HEK293 (cell line): ENCODE measurements around the gene DCAF10.
"Not testable (repeated sequence)": the region's sequence is repeated elsewhere in the genome, so short reads cannot be mapped to it uniquely, and the experiment has no call there.

Experiments used
- CTCF ChIA-PET: fragments of 350-600 bp; formaldehyde crosslinking; extraction: SDS; loops from one replicate; lab custom pipeline; 2021; ENCODE audit warnings: antibody characterized with exemption; lab: Yijun Ruan, JAX
- POLR2A ChIA-PET: fragments of 300-600 bp; formaldehyde crosslinking; extraction: SDS; loops from one replicate; lab custom pipeline; 2020; ENCODE audit warnings: antibody characterized with exemption, inconsistent platforms; lab: Yijun Ruan, JAX
- H3K27ac ChIP-seq: fragments of 200-500 bp; sonication (Bioruptor generic); 2 replicates; pipeline ENCODE4 v1.5.1; 2014; ENCODE audit warnings: low read depth, low read length, control low read depth, inconsistent platforms; ENCODE audit errors: extremely low read depth
- H3K36me3 ChIP-seq, 2 experiments: fragments of 200-500 bp in 1 of 2; sonication (Bioruptor generic) in 1 of 2; 1 replicate in 1 of 2; 2 replicates in 1 of 2; pipeline ENCODE4 v1.5.1; 2014 to 2017; ENCODE audit warnings: inconsistent platforms in 2 of 2, low read length in 2 of 2; ENCODE audit not compliant: control insufficient read depth in 2 of 2, insufficient read depth in 1 of 2
- H3K4me1 ChIP-seq: fragments of 200-500 bp; sonication (Bioruptor generic); 2 replicates; pipeline ENCODE4 v1.5.1; 2014; ENCODE audit warnings: mild to moderate bottlenecking, low read length, inconsistent platforms; ENCODE audit not compliant: control insufficient read depth, insufficient read depth
- H3K4me3 ChIP-seq: 2 replicates; pipeline ENCODE4 v1.5.1; 2011; ENCODE audit warnings: low read depth, mild to moderate bottlenecking, control low read depth, low read length, moderate library complexity
- H3K9me3 ChIP-seq: fragments of 200-500 bp; sonication (Bioruptor generic); 2 replicates; pipeline ENCODE4 v1.5.1; 2014; ENCODE audit warnings: low read depth, low read length, inconsistent platforms; ENCODE audit not compliant: control insufficient read depth, insufficient read depth
- BCL11A ChIP-seq: fragments of 450-650 bp; formaldehyde crosslinking; IDR thresholded peaks from 2 replicates; pipeline ENCODE4 v1.5.1; 2016; ENCODE audit warnings: low read depth, missing biosample characterization, missing genetic modification characterization
- OSR2 ChIP-seq: fragments of 450-650 bp; formaldehyde crosslinking; IDR thresholded peaks from 2 replicates; pipeline ENCODE4 v1.5.1; 2016; ENCODE audit warnings: missing biosample characterization, missing genetic modification characterization
- SALL2 ChIP-seq: fragments of 450-650 bp; formaldehyde crosslinking; IDR thresholded peaks from 2 replicates; pipeline ENCODE4 v1.5.0; 2017; ENCODE audit warnings: missing biosample characterization, mild to moderate bottlenecking, missing genetic modification characterization, borderline replicate concordance
- SETDB1 ChIP-seq: IDR thresholded peaks from one replicate; pipeline ENCODE4 v1.6.1; 2017; ENCODE audit warnings: mild to moderate bottlenecking, low read length, moderate library complexity, mixed read lengths; ENCODE audit not compliant: insufficient read length
- ZEB2 ChIP-seq: fragments of 450-650 bp; formaldehyde crosslinking; IDR thresholded peaks from 2 replicates; pipeline ENCODE4 v1.5.1; 2016; ENCODE audit warnings: missing biosample characterization, missing genetic modification characterization
- ZNF112 ChIP-seq: fragments of 450-650 bp; formaldehyde crosslinking; IDR thresholded peaks from 2 replicates; pipeline ENCODE4 v1.5.0; 2017; ENCODE audit warnings: missing biosample characterization, missing genetic modification characterization
- ZNF138 ChIP-seq: fragments of 450-650 bp; formaldehyde crosslinking; IDR thresholded peaks from 2 replicates; pipeline ENCODE4 v1.5.1; 2016; ENCODE audit warnings: missing biosample characterization, missing genetic modification characterization, borderline replicate concordance
- ZNF146 ChIP-seq: fragments of 450-650 bp; formaldehyde crosslinking; IDR thresholded peaks from 2 replicates; pipeline ENCODE4 v1.5.1; 2016; ENCODE audit warnings: missing biosample characterization, missing genetic modification characterization
- ZNF324 ChIP-seq: fragments of 450-650 bp; formaldehyde crosslinking; IDR thresholded peaks from 2 replicates; pipeline ENCODE4 v1.5.1; 2016; ENCODE audit warnings: missing biosample characterization, missing genetic modification characterization
- ZNF558 ChIP-seq: fragments of 450-650 bp; formaldehyde crosslinking; IDR thresholded peaks from 2 replicates; pipeline ENCODE4 v1.5.1; 2016; ENCODE audit warnings: missing biosample characterization, missing genetic modification characterization
- ZNF623 ChIP-seq: fragments of 450-650 bp; formaldehyde crosslinking; IDR thresholded peaks from 2 replicates; pipeline ENCODE4 v1.5.1; 2016; ENCODE audit warnings: missing biosample characterization, missing genetic modification characterization
- ZNF658 ChIP-seq: fragments of 450-650 bp; formaldehyde crosslinking; IDR thresholded peaks from 2 replicates; pipeline ENCODE4; 2016; ENCODE audit warnings: missing biosample characterization, missing genetic modification characterization
- ZNF701 ChIP-seq: fragments of 450-650 bp; formaldehyde crosslinking; IDR thresholded peaks from 2 replicates; pipeline ENCODE4 v1.5.1; 2016; ENCODE audit warnings: missing biosample characterization, missing genetic modification characterization
- ZNF768 ChIP-seq: fragments of 450-650 bp; formaldehyde crosslinking; IDR thresholded peaks from 2 replicates; pipeline ENCODE4 v1.5.1; 2018; ENCODE audit warnings: missing biosample characterization, mild to moderate bottlenecking, missing genetic modification characterization
- ZNF776 ChIP-seq: fragments of 450-650 bp; formaldehyde crosslinking; IDR thresholded peaks from 2 replicates; pipeline ENCODE4 v1.5.0; 2017; ENCODE audit warnings: missing biosample characterization, missing genetic modification characterization, borderline replicate concordance
- ZNF837 ChIP-seq: fragments of 450-650 bp; formaldehyde crosslinking; IDR thresholded peaks from 2 replicates; pipeline ENCODE4 v1.5.1; 2016; ENCODE audit warnings: missing biosample characterization, missing genetic modification characterization
- TF ChIP-seq, protein P1 (sequence below): fragments of 450-650 bp; formaldehyde crosslinking; IDR thresholded peaks from 2 replicates; pipeline ENCODE4 v1.5.1; 2016; ENCODE audit warnings: missing biosample characterization, missing genetic modification characterization
- TF ChIP-seq, protein P2 (sequence below): fragments of 450-650 bp; formaldehyde crosslinking; IDR thresholded peaks from 2 replicates; pipeline ENCODE4 v1.5.1; 2016; ENCODE audit warnings: missing biosample characterization, missing genetic modification characterization
- TF ChIP-seq, protein P3 (sequence below): fragments of 450-650 bp; formaldehyde crosslinking; conservative IDR thresholded peaks from 2 replicates; pipeline ENCODE4 v1.5.1; 2016; ENCODE audit warnings: low read depth, missing biosample characterization, missing genetic modification characterization

The DCAF10 gene

DNA sequence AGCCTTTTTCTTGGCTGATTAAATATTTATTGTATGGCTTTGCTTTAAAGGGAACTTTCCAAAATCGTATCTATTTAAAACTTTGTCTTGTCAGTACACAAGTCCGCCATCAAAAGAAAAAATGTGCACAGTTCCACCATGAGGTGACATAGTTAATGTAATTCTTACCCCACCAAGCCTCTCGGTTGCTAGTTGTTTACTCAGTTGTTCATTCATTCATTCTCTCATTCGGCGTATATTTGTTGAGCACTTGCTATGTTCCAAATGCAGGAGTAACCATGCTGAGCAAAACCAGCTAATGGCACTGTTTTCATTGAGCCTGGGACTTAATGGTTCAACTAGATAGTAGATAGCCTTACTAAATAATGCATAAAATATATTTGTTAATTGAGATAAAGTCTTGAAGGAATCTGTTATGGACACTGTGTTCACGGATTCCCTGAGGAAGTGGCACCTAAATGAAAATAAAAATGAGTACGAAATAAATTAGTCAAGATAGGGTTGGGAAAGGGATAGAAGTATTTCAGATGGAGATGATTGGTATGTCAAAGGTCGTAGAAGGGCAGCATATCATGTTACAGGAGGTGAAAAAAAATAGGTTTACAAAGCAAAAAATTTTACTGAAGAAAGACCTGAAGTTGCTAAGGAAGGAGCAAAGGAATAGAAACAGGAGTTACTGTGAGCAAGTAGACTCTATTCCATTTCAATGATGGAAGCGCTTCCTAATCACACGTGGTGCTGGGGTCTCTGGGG, 1.5 kb downstream of the DCAF10 start (continued):
- no peak for TF ChIP-seq ZEB2
- no peak for TF ChIP-seq ZNF146 (tag by site-specific recombination)
- TF ChIP-seq ZNF623 (tag by site-specific recombination) = no peak
- TF ChIP-seq, all 188 proteins: peak for 3

DNA sequence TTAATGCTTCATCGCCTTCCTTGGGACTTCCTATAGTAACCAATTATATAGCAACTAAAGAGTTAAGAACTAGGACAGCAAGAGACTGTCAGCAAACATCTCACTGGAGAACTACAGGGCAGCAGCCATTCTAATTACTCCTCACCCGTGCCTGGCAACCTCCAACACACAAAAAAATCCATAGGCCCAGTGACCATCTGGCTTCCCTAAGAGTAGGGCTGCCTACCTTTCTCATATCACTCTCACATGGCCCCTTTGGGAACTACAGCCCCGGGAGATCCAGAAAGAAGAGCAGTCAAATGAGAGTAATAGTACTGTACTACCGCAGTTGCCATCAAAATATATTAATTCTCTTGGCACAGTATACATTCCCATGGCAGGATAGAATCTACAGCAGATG, 5.7 kb downstream of the DCAF10 start:
- CTCF ChIA-PET = no interaction called here
- no peak for TF ChIP-seq ZNF776 (tag by site-specific recombination)
- no peak for TF ChIP-seq ZNF324 (tag by site-specific recombination)
- no peak for TF ChIP-seq ZNF138 (tag by site-specific recombination)
- no peak for TF ChIP-seq ZNF768 (tag by site-specific recombination)
- TF ChIP-seq BCL11A (tag by site-specific recombination) = no peak
- no peak for TF ChIP-seq ZNF558
- TF ChIP-seq, protein P1, sequence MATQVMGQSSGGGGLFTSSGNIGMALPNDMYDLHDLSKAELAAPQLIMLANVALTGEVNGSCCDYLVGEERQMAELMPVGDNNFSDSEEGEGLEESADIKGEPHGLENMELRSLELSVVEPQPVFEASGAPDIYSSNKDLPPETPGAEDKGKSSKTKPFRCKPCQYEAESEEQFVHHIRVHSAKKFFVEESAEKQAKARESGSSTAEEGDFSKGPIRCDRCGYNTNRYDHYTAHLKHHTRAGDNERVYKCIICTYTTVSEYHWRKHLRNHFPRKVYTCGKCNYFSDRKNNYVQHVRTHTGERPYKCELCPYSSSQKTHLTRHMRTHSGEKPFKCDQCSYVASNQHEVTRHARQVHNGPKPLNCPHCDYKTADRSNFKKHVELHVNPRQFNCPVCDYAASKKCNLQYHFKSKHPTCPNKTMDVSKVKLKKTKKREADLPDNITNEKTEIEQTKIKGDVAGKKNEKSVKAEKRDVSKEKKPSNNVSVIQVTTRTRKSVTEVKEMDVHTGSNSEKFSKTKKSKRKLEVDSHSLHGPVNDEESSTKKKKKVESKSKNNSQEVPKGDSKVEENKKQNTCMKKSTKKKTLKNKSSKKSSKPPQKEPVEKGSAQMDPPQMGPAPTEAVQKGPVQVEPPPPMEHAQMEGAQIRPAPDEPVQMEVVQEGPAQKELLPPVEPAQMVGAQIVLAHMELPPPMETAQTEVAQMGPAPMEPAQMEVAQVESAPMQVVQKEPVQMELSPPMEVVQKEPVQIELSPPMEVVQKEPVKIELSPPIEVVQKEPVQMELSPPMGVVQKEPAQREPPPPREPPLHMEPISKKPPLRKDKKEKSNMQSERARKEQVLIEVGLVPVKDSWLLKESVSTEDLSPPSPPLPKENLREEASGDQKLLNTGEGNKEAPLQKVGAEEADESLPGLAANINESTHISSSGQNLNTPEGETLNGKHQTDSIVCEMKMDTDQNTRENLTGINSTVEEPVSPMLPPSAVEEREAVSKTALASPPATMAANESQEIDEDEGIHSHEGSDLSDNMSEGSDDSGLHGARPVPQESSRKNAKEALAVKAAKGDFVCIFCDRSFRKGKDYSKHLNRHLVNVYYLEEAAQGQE = no peak
- no peak for TF ChIP-seq ZNF112 (tag by site-specific recombination)
- no peak for TF ChIP-seq SETDB1
- TF ChIP-seq OSR2 (tag by site-specific recombination) = no peak
- TF ChIP-seq, protein P2, sequence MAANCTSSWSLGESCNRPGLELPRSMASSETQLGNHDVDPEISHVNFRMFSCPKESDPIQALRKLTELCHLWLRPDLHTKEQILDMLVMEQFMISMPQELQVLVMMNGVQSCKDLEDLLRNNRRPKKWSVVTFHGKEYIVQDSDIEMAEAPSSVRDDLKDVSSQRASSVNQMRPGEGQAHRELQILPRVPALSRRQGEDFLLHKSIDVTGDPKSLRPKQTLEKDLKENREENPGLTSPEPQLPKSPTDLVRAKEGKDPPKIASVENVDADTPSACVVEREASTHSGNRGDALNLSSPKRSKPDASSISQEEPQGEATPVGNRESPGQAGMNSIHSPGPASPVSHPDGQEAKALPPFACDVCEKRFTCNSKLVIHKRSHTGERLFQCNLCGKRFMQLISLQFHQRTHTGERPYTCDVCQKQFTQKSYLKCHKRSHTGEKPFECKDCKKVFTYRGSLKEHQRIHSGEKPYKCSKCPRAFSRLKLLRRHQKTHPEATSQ (tag by site-specific recombination) = no peak
- no peak for TF ChIP-seq SALL2 (tag by site-specific recombination)
- TF ChIP-seq, protein P3, sequence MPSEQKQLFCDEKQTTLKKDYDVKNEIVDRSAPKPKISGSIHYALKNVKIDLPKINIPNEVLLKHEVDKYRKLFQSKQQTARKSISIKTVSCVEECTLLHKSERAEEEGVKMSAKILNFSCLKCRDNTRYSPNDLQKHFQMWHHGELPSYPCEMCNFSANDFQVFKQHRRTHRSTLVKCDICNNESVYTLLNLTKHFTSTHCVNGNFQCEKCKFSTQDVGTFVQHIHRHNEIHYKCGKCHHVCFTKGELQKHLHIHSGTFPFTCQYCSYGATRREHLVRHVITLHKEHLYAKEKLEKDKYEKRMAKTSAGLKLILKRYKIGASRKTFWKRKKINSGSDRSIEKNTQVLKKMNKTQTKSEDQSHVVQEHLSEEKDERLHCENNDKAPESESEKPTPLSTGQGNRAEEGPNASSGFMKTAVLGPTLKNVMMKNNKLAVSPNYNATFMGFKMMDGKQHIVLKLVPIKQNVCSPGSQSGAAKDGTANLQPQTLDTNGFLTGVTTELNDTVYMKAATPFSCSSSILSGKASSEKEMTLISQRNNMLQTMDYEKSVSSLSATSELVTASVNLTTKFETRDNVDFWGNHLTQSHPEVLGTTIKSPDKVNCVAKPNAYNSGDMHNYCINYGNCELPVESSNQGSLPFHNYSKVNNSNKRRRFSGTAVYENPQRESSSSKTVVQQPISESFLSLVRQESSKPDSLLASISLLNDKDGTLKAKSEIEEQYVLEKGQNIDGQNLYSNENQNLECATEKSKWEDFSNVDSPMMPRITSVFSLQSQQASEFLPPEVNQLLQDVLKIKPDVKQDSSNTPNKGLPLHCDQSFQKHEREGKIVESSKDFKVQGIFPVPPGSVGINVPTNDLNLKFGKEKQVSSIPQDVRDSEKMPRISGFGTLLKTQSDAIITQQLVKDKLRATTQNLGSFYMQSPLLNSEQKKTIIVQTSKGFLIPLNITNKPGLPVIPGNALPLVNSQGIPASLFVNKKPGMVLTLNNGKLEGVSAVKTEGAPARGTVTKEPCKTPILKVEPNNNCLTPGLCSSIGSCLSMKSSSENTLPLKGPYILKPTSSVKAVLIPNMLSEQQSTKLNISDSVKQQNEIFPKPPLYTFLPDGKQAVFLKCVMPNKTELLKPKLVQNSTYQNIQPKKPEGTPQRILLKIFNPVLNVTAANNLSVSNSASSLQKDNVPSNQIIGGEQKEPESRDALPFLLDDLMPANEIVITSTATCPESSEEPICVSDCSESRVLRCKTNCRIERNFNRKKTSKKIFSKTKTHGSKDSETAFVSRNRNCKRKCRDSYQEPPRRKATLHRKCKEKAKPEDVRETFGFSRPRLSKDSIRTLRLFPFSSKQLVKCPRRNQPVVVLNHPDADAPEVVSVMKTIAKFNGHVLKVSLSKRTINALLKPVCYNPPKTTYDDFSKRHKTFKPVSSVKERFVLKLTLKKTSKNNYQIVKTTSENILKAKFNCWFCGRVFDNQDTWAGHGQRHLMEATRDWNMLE = no peak
- no peak for TF ChIP-seq ZNF837
- TF ChIP-seq ZNF701 = no peak
- TF ChIP-seq ZNF658 (tag by site-specific recombination) = no peak

DNA sequence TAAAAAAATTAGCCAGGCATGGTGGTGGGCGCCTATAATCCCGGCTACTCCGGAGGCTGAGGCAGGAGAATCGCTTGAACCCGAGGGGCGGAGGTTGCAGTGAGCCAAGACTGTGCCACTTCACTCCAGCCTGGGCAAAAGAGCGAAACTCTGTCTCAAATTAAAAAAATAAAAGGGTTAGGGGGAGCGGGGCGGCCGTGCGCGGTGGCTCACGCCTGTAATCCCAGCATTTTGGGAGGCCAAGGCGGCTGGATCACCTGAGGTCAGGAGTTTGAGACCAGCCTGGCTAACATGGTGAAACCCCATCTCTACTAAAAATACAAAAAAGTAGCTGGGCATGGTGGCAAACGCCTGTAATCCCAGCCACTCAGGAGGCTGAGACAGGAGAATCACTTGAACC, 9.1 kb downstream of the DCAF10 start:
- POLR2A ChIA-PET, H3K27ac ChIP-seq, H3K9me3 ChIP-seq, H3K4me3 ChIP-seq, H3K4me1 ChIP-seq, H3K36me3 ChIP-seq: not testable (repeated sequence)
- CTCF ChIA-PET = interaction anchor here (0.7 kb wide), 1 partner anchor 29 kb away, joined by 3 read pairs; no protein-coding TSS in a partner anchor

More for the DNA sequence above, 5.7 kb downstream of the DCAF10 start:
- Histone ChIP-seq H3K4me3 (no peak overlapping the region), H3K9me3 (no peaks in the 10 kb centered on the region), H3K4me1 (no peaks in the 10 kb centered on the region), H3K36me3 (peaks cover 7% of the 10 kb centered on the region in 2 experiments), H3K27ac (no peak overlapping the region)
- POLR2A ChIA-PET = no interaction called here
